ENCODE measurements around the gene NR1D1.

- no peak for TF ChIP-seq POLR2A (IDR thresholded peaks at IDR 0.05; ENCODE audit: low read length)
- TF ChIP-seq GATA1 (IDR thresholded peaks at IDR 0.05; ENCODE audit: low read depth, low read length): no peak
Measured at GRCh38 chr17:40068584-40068916, 31.8 kb downstream of the NR1D1 start.
